COLO668 (cell line): ENCODE data around the gene KCNH4.
"Not testable (repeated sequence)": the region's sequence is repeated elsewhere in the genome, so short reads cannot be mapped to it uniquely, and the experiment has no call there.

Experiments
- DNase-seq: peaks from one replicate; lab custom pipeline; 2025; ENCODE audit not compliant: unreplicated experiment; lab: John Stamatoyannopoulos, UW

The KCNH4 gene

GRCh38 chr17:42197564-42198156 is 16.7 kb upstream of the KCNH4 start:
- no peak for DNase-seq

- DNase-seq = peak; percentile 65
Observed at GRCh38 chr17:42193969-42194899, 13.3 kb upstream of the KCNH4 start, which contains the start of gene GHDC. Gene GHDC, minus strand, starts transcription at chr17:42194494. Its CDS starts 913 bp downstream, at chr17:42193581.

GRCh38 chr17:42193216-42193968 is 12.4 kb upstream of the KCNH4 start:
- no peak for DNase-seq

GRCh38 chr17:42192189-42193126 is 11.5 kb upstream of the KCNH4 start:
- DNase-seq = no peak

GRCh38 chr17:42191275-42191608 is 10.3 kb upstream of the KCNH4 start:
- DNase-seq = no peak

- DNase-seq = no peak
Observed at GRCh38 chr17:42190491-42191274, 9.7 kb upstream of the KCNH4 start.

- DNase-seq = no peak
Observed at GRCh38 chr17:42189651-42189965, 8.7 kb upstream of the KCNH4 start.

- no peak for DNase-seq
Observed at GRCh38 chr17:42188749-42189650, 8.1 kb upstream of the KCNH4 start.

- DNase-seq = no peak
Observed at GRCh38 chr17:42187833-42188232, 6.9 kb upstream of the KCNH4 start.

GRCh38 chr17:42186191-42186590 is 5.2 kb upstream of the KCNH4 start:
- DNase-seq = not testable (repeated sequence)

GRCh38 chr17:42185621-42185930 is 4.6 kb upstream of the KCNH4 start:
- DNase-seq = no peak

GRCh38 chr17:42184713-42185620 is 4.0 kb upstream of the KCNH4 start, which contains the start of gene HCRT:
Gene HCRT, minus strand, starts transcription at chr17:42185452. Its CDS starts 87 bp downstream, at chr17:42185365.
- peak; percentile 45 for DNase-seq

- peak; percentile 84 for DNase-seq
Observed at GRCh38 chr17:42183741-42184711, 3.1 kb upstream of the KCNH4 start.

- no peak for DNase-seq
Observed at GRCh38 chr17:42182927-42183734, 2.2 kb upstream of the KCNH4 start.

- DNase-seq = no peak
Observed at GRCh38 chr17:42181851-42182207, 887 bp upstream of the KCNH4 start.

- no peak for DNase-seq
Observed at GRCh38 chr17:42180411-42180921, 476 bp downstream of the KCNH4 start.
